Glutamatergic neuron (in vitro differentiated cells): ENCODE data around the gene EFCAB8. TPM values are rescaled to one million over a fixed set of nuclear protein-coding genes. Genes with fewer than 3 reads are reported as not detected.

Source experiments
- DNase-seq: peaks from one replicate; pipeline ENCODE4 v3.0.0; 2022
- H3K27ac Mint-ChIP-seq: one replicate; pipeline ENCODE4 v1.8.0; 2020; ENCODE audit warnings: mild to moderate bottlenecking, mixed read lengths, inconsistent platforms; ENCODE audit not compliant: unreplicated experiment
- H3K27me3 Mint-ChIP-seq: one replicate; pipeline ENCODE4 v1.8.0; 2020; ENCODE audit warnings: mild to moderate bottlenecking, moderate library complexity, mixed read lengths, inconsistent platforms; ENCODE audit not compliant: unreplicated experiment
- H3K36me3 Mint-ChIP-seq: one replicate; pipeline ENCODE4 v1.8.0; 2020; ENCODE audit warnings: mild to moderate bottlenecking, mixed read lengths, inconsistent platforms; ENCODE audit not compliant: unreplicated experiment
- H3K4me1 Mint-ChIP-seq: one replicate; pipeline ENCODE4 v1.8.0; 2020; ENCODE audit warnings: mild to moderate bottlenecking, low read depth, mixed read lengths, inconsistent platforms; ENCODE audit not compliant: unreplicated experiment
- H3K4me3 Mint-ChIP-seq: one replicate; pipeline ENCODE4 v1.8.0; 2020; ENCODE audit warnings: mild to moderate bottlenecking, mixed read lengths, inconsistent platforms; ENCODE audit not compliant: unreplicated experiment
- H3K9me3 Mint-ChIP-seq: one replicate; pipeline ENCODE4 v1.8.0; 2020; ENCODE audit warnings: mild to moderate bottlenecking, moderate library complexity, mixed read lengths, inconsistent platforms; ENCODE audit not compliant: unreplicated experiment
- CTCF ChIP-seq: fragments of 200-600 bp; sonication (generic); IDR thresholded peaks from one replicate; pipeline ENCODE4 v1.5.0; 2021; ENCODE audit not compliant: partially characterized antibody, unreplicated experiment
- total RNA-seq: library from RNA; stranded (reverse); fragmentation: NEBNext Ultra II Directional; extraction: Animal tissue kit (Norgen Biotek cat#: 25700); gene quantifications from one replicate; pipeline ENCODE4 v1.2.1, GENCODE V29; 2021; ENCODE audit not compliant: unreplicated experiment

The EFCAB8 gene
- total RNA-seq, 1 donor from 2014 or later, result not detected

DNA sequence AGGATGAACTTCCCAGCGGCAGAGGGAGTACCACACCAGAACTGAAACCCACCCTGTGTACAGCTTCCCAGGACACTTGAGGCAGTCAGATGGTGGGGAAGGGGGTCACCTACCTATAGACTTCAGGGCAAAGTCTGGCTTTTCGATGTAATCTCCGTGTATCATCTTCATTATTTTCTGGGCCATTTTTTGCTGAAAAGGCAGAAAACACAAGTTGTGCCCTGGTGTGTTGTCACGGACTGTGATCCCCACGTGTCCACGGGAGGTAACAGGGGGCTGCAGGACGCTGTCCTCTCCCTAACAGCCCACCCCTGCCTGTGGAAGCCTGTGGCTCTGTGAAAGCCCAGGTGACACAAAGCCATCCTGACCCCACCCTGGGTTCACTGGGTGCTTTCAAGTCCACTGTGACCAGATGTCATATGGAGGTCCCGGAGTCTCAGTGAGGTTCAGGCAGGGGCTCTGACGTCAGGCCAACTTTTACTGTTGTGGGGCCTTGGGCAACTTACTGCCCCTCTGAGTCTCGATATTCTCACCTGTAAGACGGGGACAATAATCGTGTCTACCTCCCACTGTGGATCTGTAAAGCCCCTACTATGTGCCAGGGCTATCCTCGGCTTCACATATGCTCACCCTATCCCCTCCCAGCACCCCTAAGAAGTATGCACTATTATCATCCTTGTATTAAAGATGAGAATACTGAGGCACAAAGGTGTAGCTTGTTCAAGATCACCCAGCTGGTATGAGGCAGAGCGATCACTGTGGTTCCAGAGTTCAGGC lies 131.0 kb downstream of the EFCAB8 start:
- Mint-ChIP-seq H3K4me3 (no peak overlapping the region), H3K4me1 (peaks cover 2% of the 10 kb centered on the region), H3K36me3 (peaks cover under 1% of the 10 kb centered on the region), H3K27me3 (no peaks in the 10 kb centered on the region), H3K9me3 (no peaks in the 10 kb centered on the region), H3K27ac (no peak overlapping the region)
- TF ChIP-seq CTCF, result no peak
- DNase-seq, result no peak

GRCh38 chr20:32990426-32990825 lies 131.7 kb downstream of the EFCAB8 start:
- Mint-ChIP-seq H3K4me3 (no peak overlapping the region), H3K27ac (no peak overlapping the region), H3K9me3 (no peaks in the 10 kb centered on the region), H3K27me3 (no peaks in the 10 kb centered on the region), H3K4me1 (peaks cover 2% of the 10 kb centered on the region), H3K36me3 (peaks cover 5% of the 10 kb centered on the region)
- no peak for DNase-seq
- no peak for TF ChIP-seq CTCF

DNA sequence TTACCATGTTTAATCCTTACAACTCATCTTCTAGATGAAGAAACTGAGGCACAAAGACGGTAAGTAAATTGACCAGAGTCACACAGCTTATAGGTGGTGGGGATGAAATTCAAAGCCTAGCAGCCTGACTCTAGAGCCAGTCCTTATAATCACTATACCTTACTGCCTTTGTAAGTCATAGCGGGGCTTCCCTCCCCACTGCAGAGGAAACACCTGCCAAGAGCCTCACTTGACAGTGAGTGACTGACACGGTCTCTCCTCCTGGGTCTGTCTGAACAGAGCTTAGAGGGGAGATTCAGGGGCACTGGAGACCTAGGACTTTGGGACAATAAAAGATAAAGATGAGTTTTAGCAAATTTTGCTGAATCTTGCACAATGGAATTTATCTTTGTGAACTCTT lies 132.7 kb downstream of the EFCAB8 start:
- Mint-ChIP-seq H3K27ac (no peak overlapping the region), H3K36me3 (peaks cover 5% of the 10 kb centered on the region), H3K4me1 (peaks cover 2% of the 10 kb centered on the region), H3K27me3 (no peaks in the 10 kb centered on the region), H3K9me3 (no peaks in the 10 kb centered on the region), H3K4me3 (no peak overlapping the region)
- no peak for DNase-seq
- no peak for TF ChIP-seq CTCF

DNA sequence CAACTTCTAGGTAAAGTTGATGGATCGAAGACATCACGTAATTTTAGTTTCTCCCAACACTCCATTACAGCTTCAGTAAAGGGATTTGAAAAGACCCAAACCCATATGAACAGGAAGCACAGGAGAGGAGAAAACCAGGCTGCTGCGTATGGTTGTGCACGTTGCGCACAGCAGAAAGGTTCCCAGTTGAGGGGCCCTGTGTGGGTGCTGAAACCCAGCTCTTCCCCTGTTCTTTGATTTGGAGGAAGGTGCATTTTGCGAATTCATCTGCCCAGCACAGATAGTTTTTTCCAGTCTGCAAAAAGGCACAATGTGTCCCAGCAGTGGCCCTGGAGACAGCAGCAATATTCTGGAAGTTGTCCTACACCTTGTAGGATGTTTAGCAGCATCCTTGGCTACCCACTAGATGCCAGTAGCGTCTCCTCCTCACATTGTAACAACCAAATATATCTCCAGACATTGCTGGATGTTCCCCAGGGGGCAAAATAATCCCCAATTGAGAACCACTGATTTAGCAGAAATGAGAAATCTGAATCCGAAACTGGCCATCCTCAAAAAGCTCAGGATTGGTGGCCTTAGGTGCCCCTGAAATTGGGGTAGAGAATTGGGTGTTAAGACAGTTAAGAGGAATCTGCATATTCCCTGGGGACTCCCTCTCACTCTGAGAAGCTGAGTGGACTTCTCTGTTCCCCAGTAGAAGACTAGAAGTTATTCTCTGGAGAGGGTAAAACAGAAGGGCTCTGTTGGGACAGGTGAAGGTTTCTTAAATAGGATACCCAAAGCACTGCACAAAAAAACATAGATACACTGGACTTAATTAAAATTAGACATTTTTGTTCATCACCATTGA lies 133.3 kb downstream of the EFCAB8 start:
- H3K9me3 Mint-ChIP-seq, result no peaks in the 10 kb centered on the region

More for the DNA sequence above, 133.3 kb downstream of the EFCAB8 start:
- no peaks in the 10 kb centered on the region for H3K27me3 Mint-ChIP-seq
- H3K36me3 Mint-ChIP-seq, result peaks cover 5% of the 10 kb centered on the region
- no peak overlapping the region for H3K4me3 Mint-ChIP-seq
- no peak for TF ChIP-seq CTCF
- H3K4me1 Mint-ChIP-seq, result peaks cover 2% of the 10 kb centered on the region
- no peak overlapping the region for H3K27ac Mint-ChIP-seq
- DNase-seq, result no peak
